Measurements from ENCODE around the gene CDC73. TPM values are rescaled to one million over a fixed set of nuclear protein-coding genes. Genes with fewer than 3 reads are reported as not detected.
A peak's percentile ranks its signal among the peaks of the same experiment; 100 is the strongest.

The CDC73 gene
- total RNA-seq, 1 donor from 2014 or later, result 71.1 TPM

DNA sequence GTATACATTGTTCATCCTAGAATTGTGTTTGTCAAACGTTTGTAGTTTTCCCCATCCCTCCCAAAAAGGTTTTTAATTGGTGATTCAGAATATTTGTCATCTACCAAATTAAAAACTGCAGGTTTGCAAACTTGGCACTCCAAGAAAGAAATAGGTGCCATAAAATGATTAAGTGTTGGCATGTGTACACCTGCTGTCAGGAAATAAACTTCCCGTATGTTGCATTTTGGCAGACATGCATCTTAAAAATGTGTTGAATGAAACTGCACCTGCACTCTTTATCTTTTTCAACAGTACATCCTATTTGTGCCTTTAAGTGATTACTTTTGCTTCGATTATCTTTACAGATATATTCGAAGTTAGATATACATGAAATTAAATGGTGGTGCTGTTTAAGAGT is 57.3 kb downstream of the CDC73 start:
- H3K9me3 Mint-ChIP-seq, result no peaks in the 10 kb centered on the region
- DNase-seq (ENCODE audit: low spot score in 2 of 2, unreplicated experiment in 2 of 2), result no peak
- TF ChIP-seq, protein P1, sequence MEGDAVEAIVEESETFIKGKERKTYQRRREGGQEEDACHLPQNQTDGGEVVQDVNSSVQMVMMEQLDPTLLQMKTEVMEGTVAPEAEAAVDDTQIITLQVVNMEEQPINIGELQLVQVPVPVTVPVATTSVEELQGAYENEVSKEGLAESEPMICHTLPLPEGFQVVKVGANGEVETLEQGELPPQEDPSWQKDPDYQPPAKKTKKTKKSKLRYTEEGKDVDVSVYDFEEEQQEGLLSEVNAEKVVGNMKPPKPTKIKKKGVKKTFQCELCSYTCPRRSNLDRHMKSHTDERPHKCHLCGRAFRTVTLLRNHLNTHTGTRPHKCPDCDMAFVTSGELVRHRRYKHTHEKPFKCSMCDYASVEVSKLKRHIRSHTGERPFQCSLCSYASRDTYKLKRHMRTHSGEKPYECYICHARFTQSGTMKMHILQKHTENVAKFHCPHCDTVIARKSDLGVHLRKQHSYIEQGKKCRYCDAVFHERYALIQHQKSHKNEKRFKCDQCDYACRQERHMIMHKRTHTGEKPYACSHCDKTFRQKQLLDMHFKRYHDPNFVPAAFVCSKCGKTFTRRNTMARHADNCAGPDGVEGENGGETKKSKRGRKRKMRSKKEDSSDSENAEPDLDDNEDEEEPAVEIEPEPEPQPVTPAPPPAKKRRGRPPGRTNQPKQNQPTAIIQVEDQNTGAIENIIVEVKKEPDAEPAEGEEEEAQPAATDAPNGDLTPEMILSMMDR (IDR thresholded peaks at IDR 0.05; ENCODE audit: unreplicated experiment), result no peak
- H3K4me1 Mint-ChIP-seq, result peaks cover 32% of the 10 kb centered on the region
- H3K27ac Mint-ChIP-seq, result no peak overlapping the region
- peaks cover 13% of the 10 kb centered on the region for H3K36me3 Mint-ChIP-seq
- no peaks in the 10 kb centered on the region for H3K27me3 Mint-ChIP-seq (ENCODE audit: low read depth)
- H3K4me3 Mint-ChIP-seq, result no peak overlapping the region

DNA sequence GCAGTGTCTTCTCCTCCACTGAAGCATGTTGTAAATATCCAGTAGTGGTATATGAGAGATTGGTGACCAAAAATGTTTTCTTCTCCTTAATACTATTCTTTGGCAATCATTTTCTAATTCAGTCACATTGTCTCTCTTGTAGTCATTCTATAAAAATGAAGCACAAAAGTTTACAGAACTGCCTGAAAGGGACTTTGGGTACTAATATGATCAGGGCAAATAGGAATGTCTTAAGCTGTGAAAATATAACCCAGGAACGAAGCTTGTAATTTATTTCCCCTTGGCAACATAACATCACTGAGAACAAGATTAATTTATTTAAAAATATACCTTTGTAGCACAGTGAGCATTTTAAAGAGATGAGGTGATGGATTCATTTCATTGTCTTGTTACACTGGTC is 59.7 kb downstream of the CDC73 start:
- peak overlapping the region; percentile 82 for H3K27ac Mint-ChIP-seq
- H3K9me3 Mint-ChIP-seq, result no peaks in the 10 kb centered on the region
- DNase-seq (ENCODE audit: low spot score in 2 of 2, unreplicated experiment in 2 of 2), result no peak
- H3K4me1 Mint-ChIP-seq, result peaks cover 55% of the 10 kb centered on the region
- TF ChIP-seq, protein P1 (IDR thresholded peaks at IDR 0.05; ENCODE audit: unreplicated experiment), result no peak
- H3K27me3 Mint-ChIP-seq (ENCODE audit: low read depth), result no peaks in the 10 kb centered on the region
- peak overlapping the region; percentile 33 for H3K4me3 Mint-ChIP-seq
- peaks cover 6% of the 10 kb centered on the region for H3K36me3 Mint-ChIP-seq

- H3K27ac Mint-ChIP-seq, result peak overlapping the region; percentile 11
- H3K27me3 Mint-ChIP-seq (ENCODE audit: low read depth), result no peaks in the 10 kb centered on the region
- H3K4me1 Mint-ChIP-seq, result peaks cover 60% of the 10 kb centered on the region
These were observed 60.2 kb downstream of the CDC73 start for GRCh38 chr1:193181985-193182384.

GRCh38 chr1:193183019-193183627 is 61.3 kb downstream of the CDC73 start:
- Mint-ChIP-seq H3K4me3 (peak overlapping the region; percentile 71), H3K27ac (peak overlapping the region; percentile 63), H3K9me3 (no peaks in the 10 kb centered on the region), H3K27me3 (ENCODE audit: low read depth) (no peaks in the 10 kb centered on the region), H3K36me3 (no peaks in the 10 kb centered on the region), H3K4me1 (peaks cover 69% of the 10 kb centered on the region)
- TF ChIP-seq, protein P1 (IDR thresholded peaks at IDR 0.05; ENCODE audit: unreplicated experiment), result peak; percentile 96
- no peak for DNase-seq (ENCODE audit: low spot score in 2 of 2, unreplicated experiment in 2 of 2)

More at GRCh38 chr1:193181985-193182384, 60.2 kb downstream of the CDC73 start:
- Mint-ChIP-seq H3K4me3 (peak overlapping the region; percentile 33), H3K9me3 (no peaks in the 10 kb centered on the region), H3K36me3 (peaks cover 3% of the 10 kb centered on the region)
- TF ChIP-seq, protein P1 (IDR thresholded peaks at IDR 0.05; ENCODE audit: unreplicated experiment), result no peak
- no peak for DNase-seq (ENCODE audit: low spot score in 2 of 2, unreplicated experiment in 2 of 2)

DNA sequence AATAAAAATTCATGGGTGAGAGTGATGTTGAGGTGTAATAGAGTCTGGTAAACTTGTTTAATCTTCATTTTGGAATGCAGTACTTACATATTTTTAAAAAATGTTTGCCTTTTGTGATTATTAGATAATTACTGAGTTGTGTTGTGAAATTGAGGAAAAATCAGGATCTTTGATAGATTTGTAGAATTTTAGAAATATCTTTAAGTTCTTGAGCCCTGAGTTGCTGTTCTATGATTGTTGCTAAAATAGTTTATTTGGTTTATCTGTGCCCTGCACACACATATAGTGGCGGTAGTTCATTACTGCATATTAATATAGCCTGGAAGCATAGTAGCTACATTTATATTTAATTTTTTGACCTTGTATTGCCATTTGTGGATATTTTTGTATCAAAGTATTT is 62.9 kb downstream of the CDC73 start:
- H3K4me1 Mint-ChIP-seq, result peaks cover 70% of the 10 kb centered on the region
- DNase-seq (ENCODE audit: low spot score in 2 of 2, unreplicated experiment in 2 of 2), result no peak
- peak overlapping the region; percentile 92 for H3K27ac Mint-ChIP-seq
- no peaks in the 10 kb centered on the region for H3K9me3 Mint-ChIP-seq
- H3K27me3 Mint-ChIP-seq (ENCODE audit: low read depth), result no peaks in the 10 kb centered on the region
- TF ChIP-seq, protein P1 (IDR thresholded peaks at IDR 0.05; ENCODE audit: unreplicated experiment), result no peak
- peak overlapping the region; percentile 71 for H3K4me3 Mint-ChIP-seq
- H3K36me3 Mint-ChIP-seq, result no peaks in the 10 kb centered on the region
